Ureter (tissue), 1 donor: ENCODE data around the gene IL1RAPL2. TPM values are rescaled to one million over a fixed set of nuclear protein-coding genes. Genes with fewer than 3 reads are reported as not detected.
"Not testable (repeated sequence)": the region's sequence is repeated elsewhere in the genome, so short reads cannot be mapped to it uniquely, and the experiment has no call there.

Source experiments
- DNase-seq: peaks from one replicate; pipeline ENCODE4 v3.0.0-alpha.2; 2020; ENCODE audit warnings: low spot score
- total RNA-seq: library from RNA; stranded (reverse); gene quantifications from one replicate; pipeline ENCODE4 v1.2.4, GENCODE V29; 2023
- donor health status: DM: yes; HTN: yes; CAD: no.

Gene IL1RAPL2
- total RNA-seq, result 8.3 TPM

DNA sequence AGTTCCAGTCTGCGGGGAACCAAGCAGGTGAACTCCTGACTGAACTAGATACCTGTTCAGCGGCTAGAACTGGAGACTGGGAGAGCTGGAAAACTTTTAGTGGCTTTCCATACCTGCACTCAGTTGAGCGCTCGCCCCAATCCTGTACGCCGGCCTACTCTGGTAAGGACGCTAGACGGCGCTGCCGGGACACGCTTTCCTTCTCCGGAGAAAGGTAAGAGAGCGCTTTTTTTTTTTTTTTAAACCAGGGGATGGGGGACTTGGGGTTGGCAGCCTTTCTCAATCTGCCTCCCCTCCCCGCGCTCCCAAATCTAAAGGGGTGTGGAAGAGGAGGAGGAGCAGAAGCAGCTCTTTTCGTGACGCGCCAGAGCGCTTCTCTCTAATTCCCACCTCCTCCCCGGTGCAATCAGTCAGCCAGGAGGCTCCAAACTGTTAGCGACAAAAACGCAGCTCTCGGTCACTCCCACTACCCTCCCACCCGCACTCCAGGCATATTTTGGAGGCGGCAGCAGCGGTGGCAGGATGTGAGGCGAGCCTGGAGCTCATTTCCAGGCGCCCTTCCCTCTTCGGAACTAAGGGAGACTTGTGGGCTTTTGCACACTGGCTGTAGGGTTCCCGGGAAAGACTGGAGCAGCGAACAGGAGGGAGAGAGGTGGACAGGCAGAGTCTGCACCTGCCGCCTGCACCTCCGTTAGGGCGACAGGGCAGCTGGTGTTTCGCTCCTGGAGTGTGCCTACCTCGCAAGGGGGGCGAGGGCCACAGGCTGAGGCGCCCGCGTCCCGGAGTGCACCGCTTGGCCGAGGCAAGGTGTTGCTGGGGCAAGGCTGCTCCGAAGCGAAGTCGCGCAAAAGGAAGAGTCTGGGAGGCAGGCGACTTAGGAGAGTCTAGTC lies at the start of gene IL1RAPL2:
TSS of gene IL1RAPL2 (plus strand) at position 409 of the 890 bp plus-strand sequence.
- DNase-seq, result peak; percentile 47

DNA sequence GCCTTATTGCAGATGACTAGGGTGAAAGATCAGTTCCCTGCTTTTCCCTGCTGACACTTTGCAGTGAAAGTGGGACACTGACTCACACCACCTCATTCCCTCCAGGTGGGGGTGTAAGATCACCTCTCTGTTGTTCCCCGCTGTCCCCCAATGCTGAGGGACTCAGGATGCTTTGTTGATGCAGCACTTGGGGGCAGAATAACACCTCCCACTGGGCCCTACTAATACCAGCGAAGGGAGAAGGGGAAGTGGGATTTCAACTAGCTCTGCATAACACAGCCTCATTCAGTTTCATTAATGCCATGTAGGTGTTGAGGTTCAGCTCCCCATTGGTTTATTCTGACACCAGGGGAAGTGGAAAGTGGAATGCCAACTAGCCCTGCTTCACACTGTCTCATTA lies 43.6 kb upstream of the IL1RAPL2 start:
- no peak for DNase-seq

DNA sequence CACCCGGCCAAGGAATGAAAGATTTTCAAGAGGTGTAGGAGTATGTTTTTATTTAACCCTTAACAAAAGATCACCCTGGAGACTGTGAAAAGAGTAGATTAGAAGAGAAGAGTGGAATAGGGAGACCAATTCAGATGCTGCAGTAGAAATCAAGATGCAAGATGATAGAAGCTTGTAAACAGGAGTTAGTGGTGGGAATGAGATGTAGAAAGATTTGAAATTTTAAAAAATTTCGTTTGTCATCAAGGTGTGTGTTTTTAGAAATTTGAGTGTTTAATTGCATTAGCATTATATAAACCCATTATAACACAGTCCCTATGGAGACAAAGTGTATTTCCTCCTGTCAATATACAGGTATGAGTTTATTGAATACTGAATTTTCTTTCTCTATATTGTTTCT lies 42.1 kb upstream of the IL1RAPL2 start:
- no peak for DNase-seq

DNA sequence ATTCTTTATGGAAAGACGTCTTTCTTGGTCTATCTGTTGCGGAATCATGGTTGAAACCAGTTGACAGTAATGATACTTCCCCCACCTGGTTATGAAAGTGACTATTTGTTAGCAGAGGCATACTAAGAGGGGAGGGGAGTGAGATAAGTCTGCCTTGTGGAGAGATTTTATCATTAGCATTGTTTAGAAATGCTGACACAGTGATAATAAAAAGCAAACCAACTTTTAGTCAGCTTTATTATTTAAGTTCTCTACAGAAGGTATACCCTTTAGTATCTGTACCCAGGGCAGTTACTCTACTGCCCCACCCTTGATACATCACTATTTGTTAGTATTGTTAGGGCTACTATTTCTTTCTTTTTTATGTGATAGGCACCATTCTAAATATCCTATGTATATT lies 26.9 kb upstream of the IL1RAPL2 start:
- DNase-seq, result no peak

DNA sequence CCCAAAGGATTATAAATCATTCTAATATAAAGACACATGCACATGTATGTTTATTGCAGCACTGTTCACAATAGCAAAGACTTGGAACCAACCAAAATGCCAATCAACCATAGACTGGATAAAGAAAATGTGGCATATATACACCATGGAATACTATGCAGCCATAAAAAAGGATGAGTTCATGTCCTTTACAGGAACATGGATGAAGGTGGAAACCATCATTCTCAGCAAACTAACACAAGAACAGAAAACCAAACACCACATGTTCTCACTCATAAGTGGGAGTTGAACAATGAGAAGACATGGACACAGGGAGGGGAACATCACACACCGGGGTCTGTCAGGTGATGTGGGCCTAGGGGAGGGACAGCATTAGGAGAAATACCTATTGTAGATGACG lies 23.6 kb upstream of the IL1RAPL2 start:
- DNase-seq, result not testable (repeated sequence)

DNA sequence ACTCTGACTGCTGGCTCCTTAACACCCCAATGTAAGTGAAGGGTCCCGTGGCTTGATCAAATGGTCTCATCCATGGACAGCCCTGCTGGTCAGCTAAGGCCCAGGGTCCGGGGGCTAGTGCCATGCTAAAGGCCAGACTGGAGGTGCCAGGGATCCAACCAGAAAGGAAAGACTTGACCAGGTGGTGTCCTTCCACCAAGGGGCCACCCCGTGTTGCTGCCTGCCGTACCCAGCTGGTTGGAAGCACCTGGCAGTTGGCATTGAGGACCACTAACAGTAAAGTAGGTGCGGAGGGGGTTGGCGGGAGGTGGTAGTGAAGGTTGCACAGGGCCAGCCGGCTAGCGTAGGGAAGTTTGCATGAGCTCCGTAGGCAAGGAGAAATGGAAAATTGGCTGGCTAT lies 1.7 kb upstream of the IL1RAPL2 start:
- DNase-seq, result no peak

DNA sequence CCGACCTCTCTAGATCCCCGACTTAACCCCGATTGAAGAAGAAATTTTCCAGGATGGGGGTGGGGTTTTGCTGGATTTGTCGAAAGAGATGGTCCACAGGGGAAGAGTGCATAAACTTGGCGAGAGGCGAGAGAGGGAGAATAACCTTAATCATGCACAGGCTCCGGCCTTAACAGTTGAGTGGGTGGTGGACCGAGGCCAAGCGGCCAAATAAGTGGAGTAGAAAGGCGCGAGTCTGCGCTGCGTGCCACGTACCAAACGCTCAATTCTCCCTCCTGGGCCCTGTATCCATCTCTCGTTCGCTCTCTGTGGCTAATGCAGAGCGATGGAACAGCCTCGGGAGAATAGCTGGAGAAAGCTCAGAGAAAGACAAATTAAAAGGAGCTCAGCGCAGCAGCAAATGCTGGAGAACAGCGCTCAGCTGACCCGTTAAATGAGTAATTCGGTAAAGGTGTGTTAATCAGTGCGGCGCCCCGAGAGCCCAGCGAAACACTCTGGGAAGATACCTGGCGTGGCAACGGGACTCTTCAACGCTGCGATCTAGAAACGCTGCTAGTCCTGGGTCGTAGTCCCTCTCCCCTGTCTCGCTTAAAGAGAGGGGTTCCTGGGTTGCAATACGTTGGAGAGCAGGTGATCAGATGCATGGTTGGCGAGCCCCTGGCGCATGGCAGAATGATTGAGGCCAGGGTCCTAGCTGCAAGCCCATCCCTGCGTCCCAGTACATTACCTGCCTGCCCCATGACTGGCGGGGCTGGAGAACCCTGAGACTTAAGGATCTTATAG lies 887 bp upstream of the IL1RAPL2 start:
- DNase-seq, result no peak

DNA sequence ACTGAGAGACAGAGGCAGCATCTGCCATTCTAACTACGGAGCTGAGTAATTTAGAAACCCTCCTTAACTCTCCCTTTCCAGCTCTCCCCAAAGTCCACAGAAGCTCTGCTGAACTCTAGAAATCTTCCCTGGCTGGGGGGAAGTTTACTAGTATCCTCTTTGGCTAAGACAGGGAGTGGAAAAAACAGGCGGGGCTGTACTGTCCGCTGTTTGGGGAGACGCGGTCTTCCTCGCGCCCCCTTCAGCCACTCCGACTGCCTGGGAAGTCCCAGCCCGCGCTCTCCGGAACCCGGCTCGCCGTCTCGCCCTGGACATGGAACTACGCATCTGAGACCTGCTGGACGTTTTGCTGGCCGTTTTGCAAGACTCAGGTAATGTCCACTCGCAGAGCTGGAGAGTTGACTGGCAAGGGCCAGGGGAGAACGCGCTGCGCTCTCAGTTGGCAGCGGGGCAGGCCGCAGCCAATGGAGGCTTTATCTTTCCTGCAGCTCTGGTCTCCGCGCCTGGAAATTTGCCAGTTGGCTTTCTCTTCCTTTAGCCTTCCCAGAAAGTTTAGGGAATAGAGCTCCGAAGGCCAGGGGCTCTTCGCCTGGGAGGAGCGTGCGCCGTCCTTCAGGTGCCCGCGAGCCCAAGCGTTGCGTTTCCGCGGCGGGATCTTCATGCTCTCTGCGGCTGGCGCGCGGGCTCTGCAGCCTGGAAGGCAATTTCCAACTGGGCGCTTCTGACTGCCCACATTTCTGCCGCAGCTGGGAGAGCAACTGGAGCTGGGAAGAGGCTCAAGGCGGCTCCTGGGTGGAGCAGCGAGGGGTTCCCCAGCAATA lies 892 bp downstream of the IL1RAPL2 start:
- DNase-seq, result no peak

DNA sequence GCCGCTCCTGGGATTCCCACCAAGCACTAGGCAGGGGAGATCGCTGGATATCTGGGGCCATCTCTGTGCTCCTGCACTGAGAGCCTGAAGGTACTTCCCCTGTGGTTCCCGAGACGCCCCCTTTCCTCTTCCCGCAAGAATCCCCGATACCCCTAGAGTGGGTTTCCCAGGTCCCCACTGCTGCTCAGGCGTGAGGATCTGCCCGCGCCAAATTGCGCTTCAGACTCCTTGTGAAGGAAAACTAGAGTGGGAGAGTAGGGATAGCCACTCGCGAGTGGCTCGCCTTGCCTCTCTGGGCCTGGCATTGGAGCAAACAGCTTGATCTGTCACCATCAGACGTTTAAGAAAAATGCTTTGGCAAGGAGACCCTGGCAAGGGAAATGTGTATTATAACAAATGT lies 1.5 kb downstream of the IL1RAPL2 start:
- DNase-seq, result no peak

DNA sequence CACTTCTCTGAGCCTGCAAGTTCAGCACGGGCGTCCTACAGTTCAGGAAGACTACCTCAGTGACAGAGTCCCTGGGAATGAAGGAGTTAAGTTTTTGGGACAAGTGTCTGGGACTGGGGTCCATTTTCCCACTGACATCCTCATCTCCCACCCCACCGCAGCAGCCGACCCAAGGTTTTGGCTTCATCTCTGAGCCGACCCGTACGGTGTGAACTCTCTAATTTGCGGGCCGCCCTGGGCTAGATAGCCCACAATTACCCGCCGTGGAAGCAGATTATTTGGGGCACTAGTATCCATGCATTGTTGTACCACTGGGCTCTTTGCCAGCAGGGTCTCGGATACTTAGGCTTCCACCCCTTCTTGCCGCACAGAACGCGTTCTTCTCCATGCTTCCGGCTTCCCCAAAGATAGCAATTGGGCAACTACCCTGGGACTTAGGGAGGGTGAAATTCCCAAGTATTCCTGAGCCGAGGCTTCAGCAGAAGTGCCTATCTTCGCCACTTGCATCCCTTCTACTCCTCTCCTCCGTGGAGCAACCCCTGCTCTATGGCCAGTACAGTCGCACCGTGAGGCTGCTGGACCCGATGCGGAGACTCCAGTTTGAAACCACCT lies 2.4 kb downstream of the IL1RAPL2 start:
- no peak for DNase-seq

DNA sequence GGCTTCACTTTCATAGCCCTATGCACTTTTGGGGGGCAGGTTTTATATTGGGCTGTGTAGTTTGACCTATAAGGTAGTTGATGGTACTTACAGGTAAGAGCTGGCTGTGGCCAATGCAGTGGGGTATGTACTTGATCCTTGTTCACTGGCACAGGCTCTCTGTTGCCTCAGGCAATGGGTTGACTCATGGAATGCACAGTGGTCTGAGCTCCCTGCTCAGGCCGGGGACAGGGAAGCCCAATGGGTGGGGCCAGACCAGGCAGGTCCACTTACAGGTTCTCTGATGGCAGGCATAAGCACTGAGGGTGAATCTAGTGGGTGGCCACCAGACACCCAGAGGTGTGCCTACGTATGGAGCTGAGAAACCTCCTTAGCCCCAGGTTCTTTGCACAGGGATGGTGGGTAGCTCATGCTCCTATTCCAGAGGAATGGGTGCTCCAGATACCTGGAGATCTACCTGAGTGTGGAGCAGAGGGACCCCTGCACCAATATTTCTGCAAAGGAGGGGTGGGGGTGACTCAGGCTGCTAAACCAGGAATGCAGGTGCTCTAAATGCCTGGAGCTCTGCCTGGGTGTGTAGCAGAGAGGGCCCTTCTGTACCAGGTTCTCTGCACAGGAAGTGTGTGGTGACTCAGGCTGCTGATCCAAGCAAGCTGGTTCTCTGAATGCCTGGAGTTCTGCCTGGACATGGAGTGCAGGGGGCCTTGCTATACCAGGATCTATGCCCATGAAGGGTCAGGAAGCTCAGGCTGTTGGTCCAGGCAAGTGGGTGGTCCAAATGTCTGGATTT lies 52.3 kb downstream of the IL1RAPL2 start:
- DNase-seq, result no peak

DNA sequence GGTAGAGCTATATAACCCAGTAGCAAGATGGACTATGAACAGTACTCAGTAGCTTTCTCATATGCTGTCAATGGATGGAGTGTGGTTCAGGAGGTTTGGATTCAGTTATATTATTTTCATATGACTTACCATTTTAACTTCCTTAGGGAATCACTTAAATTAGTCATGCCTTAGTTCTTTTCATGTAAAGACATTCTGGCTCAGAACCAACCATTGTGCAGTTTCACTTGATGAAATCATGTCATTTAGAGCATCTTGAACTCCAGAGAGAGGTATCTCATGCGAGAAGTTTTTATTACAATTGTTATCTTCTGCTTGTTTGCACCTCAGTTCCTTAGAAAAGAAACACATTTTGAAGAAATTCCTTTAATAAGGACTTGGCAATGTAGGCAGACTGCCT lies 55.8 kb downstream of the IL1RAPL2 start:
- DNase-seq, result no peak

DNA sequence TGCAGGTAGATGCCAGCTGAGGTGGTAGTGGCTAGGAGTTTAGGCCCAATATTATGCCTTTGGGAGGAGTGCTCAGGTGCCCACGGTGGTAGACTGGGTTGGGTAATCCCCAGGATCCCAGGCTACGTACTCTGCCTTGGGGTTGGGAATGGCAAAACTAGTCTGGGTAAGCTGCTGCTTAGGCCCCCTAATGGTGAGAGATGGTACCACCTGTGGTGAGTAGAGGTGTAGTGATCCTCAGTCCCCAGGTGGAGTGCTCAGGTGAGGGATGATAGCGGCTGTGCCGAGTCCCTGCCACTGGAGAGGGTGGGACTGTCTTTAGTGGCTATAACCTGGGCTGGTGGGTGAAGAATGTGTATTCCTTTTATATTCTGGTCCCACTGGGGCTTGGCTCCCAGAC lies 75.2 kb downstream of the IL1RAPL2 start:
- no peak for DNase-seq

DNA sequence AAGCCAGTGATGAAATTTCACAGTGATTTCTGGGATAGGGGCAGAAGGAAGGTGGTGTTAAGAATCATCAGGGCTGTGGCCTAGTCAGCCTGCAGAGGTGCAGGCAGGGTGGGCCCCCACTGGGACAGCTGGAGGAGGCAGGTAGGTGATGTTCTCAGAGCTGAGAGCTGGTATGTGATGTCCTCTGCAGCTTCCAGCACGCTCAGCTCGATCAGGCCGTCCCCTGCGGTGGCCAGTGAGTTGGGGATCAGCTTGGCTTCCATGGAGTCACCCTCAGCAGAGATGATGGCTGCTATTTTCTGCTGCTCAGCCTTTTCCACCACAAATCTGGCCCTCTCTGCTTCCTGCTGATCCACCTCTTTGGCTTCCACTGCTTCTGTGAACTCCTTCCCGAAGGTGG lies 81.1 kb downstream of the IL1RAPL2 start:
- no peak for DNase-seq

DNA sequence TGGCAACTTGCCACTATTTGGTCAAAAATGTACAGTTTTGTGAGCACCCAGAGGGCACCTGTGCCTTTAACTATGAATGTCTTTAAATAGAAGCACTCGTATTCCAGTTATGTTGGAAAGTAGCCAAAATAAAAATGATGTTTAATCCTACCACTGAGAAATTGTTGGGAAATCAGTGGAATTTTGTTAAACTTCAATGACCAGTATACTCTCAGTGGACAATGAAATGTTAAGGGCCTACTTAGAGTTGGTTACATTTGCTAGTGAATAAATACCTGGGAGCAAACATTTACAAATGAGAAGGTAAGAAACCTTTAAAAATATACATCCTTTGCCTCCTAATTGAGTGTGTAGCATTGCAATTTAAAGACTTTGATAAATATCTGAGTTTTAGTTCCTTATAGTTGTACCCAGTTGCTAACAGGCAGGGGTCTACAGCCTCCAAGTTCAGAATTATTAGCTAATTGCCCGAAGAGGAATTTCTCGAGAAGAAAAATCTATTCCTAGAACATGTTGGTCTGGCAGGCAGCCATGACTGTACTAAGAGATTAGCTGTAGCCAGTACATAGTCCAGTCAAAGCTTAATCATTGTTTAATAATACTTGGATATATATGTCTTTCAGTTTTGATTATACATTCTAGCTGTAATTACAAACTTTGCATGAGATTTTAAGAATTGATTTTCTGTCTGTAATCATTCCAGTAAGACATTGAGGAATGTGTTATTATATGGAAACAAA lies 93.2 kb downstream of the IL1RAPL2 start:
- DNase-seq, result no peak

DNA sequence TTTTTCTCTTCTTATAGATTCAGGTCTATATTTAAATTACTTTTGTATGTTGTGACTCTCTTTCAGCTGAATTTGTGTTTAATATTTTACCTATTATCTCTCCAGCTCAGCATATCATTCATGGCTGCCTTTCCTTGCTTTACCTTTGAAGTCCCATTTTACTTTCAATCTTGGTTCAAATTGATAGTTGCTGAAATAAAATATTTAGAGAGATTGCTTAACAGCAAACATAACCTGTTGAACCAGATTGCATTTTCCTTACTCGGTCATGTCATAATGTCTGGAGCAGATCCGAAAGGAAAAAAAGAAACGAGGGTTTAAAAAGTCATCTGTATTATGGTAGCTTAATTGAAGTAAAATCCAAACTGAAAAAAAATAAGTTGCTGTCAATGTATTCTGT lies 94.1 kb downstream of the IL1RAPL2 start:
- DNase-seq, result no peak

DNA sequence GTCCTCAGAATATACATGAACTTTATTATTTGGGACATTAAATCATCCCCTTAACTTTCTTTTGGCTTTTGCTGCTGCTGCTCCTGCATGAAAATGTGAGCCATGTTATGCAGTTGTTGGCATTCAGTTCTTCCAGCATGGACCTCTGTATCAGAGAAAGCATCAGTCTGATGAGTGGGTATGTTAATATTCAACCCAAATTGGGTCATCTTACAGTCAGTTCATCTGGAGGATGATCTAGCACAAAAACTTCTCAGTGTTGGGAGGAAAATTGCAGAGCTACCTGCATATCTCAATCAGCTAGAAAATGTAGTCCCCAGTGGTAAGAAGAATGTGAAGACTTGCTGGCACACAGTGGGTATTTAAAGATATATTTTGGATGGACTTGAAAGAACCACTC lies 96.7 kb downstream of the IL1RAPL2 start:
- no peak for DNase-seq

DNA sequence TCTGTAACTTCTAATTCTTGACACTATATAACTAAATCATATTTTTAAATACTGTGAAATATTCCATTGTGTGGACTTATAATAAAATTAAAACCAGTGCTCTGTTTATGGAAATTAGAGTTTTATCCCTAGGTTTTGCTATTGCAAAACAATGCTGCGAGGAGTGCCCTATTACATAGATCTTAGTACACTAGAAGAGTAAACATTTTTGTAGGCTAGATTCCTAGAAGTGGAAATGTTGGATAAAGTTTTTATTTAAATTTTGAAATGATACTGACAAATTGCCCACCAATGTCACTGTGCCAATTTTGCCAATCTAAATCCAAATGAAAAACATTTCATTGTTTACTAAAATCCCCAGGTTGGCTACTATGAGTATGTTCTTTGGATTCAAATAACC lies 99.7 kb downstream of the IL1RAPL2 start:
- DNase-seq, result no peak

DNA sequence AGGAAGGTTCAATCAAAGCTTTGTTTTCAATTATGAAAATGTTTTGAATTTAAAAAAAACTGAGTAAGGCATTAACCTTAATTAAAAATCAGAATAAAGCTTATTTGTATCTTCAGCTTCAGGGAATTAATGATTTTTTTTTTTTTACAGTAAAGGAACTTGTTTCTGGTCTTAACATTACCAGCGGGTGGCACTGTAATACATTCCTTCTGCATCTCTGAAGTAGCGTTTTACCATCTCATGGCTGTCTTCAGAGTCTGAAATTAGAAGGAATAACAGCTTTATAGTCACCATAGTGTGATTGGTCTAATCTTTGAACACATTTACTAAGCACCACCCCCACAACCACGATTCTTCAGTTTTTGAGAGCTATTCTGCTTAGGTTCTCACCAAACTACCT lies 102.6 kb downstream of the IL1RAPL2 start:
- no peak for DNase-seq

DNA sequence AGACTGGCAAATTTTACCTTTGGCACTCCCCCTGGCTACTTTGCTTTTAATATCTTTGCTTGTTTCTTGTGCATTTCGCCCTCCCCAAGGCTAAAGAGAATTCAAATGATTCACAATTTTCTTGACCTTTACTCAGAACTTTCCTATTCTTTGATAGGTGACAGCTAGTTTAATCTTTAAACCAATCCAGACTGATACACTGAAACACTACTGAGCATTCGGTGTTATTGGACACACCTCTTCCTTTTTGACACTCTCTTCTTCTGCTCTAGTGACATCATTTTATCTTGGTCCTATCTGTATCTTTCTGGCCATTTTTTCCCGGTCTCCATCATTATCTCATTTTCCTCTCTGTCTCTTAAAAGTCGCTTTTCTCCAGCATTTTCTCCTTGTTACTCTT lies 103.1 kb downstream of the IL1RAPL2 start:
- no peak for DNase-seq
